Measurements from ENCODE around the gene FBRS.

The FBRS gene

GRCh38 chr16:30697264-30698138 lies 39.3 kb downstream of the FBRS start:
- Histone ChIP-seq H4K91ac (ENCODE audit: low read length) (no peak overlapping the region), H3K4me1 (ENCODE audit: control insufficient read depth, insufficient read depth, low read depth, low read length) (peaks cover 9% of the 10 kb centered on the region), H4K8ac (ENCODE audit: low read length) (peak overlapping the region; percentile 90), H2AK5ac (ENCODE audit: low read length, severe bottlenecking) (no peak overlapping the region), H2AFZ (ENCODE audit: low read depth, low read length) (peak overlapping the region; percentile 78), H3K4me2 (ENCODE audit: low read length, poor library complexity, severe bottlenecking) (peak overlapping the region; percentile 97), H3K4me3 (ENCODE audit: insufficient read depth in 1 of 2, low read depth in 1 of 2, low read length in 2 of 2) (peak overlapping the region; percentile 98 to 99), H2BK5ac (ENCODE audit: low read depth, low read length, poor library complexity, severe bottlenecking) (peak overlapping the region; percentile 91), H3K27ac (ENCODE audit: low read length, poor library complexity, severe bottlenecking) (peak overlapping the region; percentile 73), H3K9ac (ENCODE audit: low read length) (peak overlapping the region; percentile 100), H3K9me3 (ENCODE audit: control insufficient read depth, low read length) (no peaks in the 10 kb centered on the region), H2BK15ac (ENCODE audit: low read depth, poor library complexity, severe bottlenecking) (no peak overlapping the region), H3K18ac (ENCODE audit: low read depth in 1 of 2, low read length in 2 of 2) (peak overlapping the region in 1 of 2 experiments; percentile 79), H3K14ac (ENCODE audit: low read length in 2 of 2) (no peak overlapping the region), H2BK12ac (ENCODE audit: low read length in 2 of 2) (no peak overlapping the region), H3K79me1 (replicated peaks; ENCODE audit: low read length, poor library complexity, severe bottlenecking) (peaks cover 2% of the 10 kb centered on the region), H2BK120ac (ENCODE audit: low read depth, low read length) (no peak overlapping the region), H3K27me3 (ENCODE audit: control insufficient read depth in 1 of 2, insufficient read depth in 1 of 2, low read length in 2 of 2) (no peaks in the 10 kb centered on the region), H3K4ac (ENCODE audit: low read depth in 1 of 2, low read length in 2 of 2) (no peak overlapping the region), H3K23ac (ENCODE audit: low read length in 2 of 2) (no peak overlapping the region), H3K36me3 (ENCODE audit: control insufficient read depth in 1 of 2, insufficient read depth in 2 of 2, low read depth in 1 of 2, low read length in 2 of 2) (peaks cover 14 to 25% of the 10 kb centered on the region in 2 experiments)
- no peak for DNase-seq
- 26% methylated on average over 14 of the region's 26 CpGs for WGBS

- 1% methylated on average over 29 of the region's 76 CpGs for WGBS
- Histone ChIP-seq H3K27me3 (ENCODE audit: control insufficient read depth in 1 of 2, insufficient read depth in 1 of 2, low read length in 2 of 2) (no peaks in the 10 kb centered on the region), H2AK5ac (ENCODE audit: low read length, severe bottlenecking) (peak overlapping the region; percentile 73)
Observed at GRCh38 chr16:30698139-30698815, 40.0 kb downstream of the FBRS start.

GRCh38 chr16:30698816-30699614 lies 40.8 kb downstream of the FBRS start, which contains the start of gene SRCAP:
SRCAP (plus strand) TSS chr16:30699171; CDS start chr16:30700825, 1,654 bp downstream.
- peak within 1 kb of the TSS; percentile 100 for H4K8ac ChIP-seq (ENCODE audit: low read length)
- H3K4me3 ChIP-seq (ENCODE audit: insufficient read depth in 1 of 2, low read depth in 1 of 2, low read length in 2 of 2), result peak within 1 kb of the TSS; percentile 98 to 99
- DNase-seq, result peak; percentile 85
- peak within 1 kb of the TSS; percentile 73 for H2AK5ac ChIP-seq (ENCODE audit: low read length, severe bottlenecking)
- H3K9ac ChIP-seq (ENCODE audit: low read length), result peak within 1 kb of the TSS; percentile 100
- H2AFZ ChIP-seq (ENCODE audit: low read depth, low read length), result peak within 1 kb of the TSS; percentile 83
- H3K4ac ChIP-seq (ENCODE audit: low read depth in 1 of 2, low read length in 2 of 2), result peak within 1 kb of the TSS; percentile 99 to 100
- under 1% methylated on average over 55 of the region's 57 CpGs for WGBS
- H2BK15ac ChIP-seq (ENCODE audit: low read depth, poor library complexity, severe bottlenecking), result peak within 1 kb of the TSS; percentile 100
- H2BK12ac ChIP-seq (ENCODE audit: low read length in 2 of 2), result peak within 1 kb of the TSS in 1 of 2 experiments; percentile 45
- peaks cover 8% of the 10 kb centered on the region for H3K4me1 ChIP-seq (ENCODE audit: control insufficient read depth, insufficient read depth, low read depth, low read length)
- H2BK120ac ChIP-seq (ENCODE audit: low read depth, low read length), result peak within 1 kb of the TSS; percentile 91
- peak within 1 kb of the TSS in 1 of 2 experiments; percentile 99 for H3K23ac ChIP-seq (ENCODE audit: low read length in 2 of 2)
- H3K27ac ChIP-seq (ENCODE audit: low read length, poor library complexity, severe bottlenecking), result peak within 1 kb of the TSS; percentile 100
- no peaks in the 10 kb centered on the region for H3K27me3 ChIP-seq (ENCODE audit: control insufficient read depth in 1 of 2, insufficient read depth in 1 of 2, low read length in 2 of 2)
- peak within 1 kb of the TSS; percentile 81 to 100 for H3K14ac ChIP-seq (ENCODE audit: low read length in 2 of 2)
- peaks cover 6% of the 10 kb centered on the region for H3K79me1 ChIP-seq (replicated peaks; ENCODE audit: low read length, poor library complexity, severe bottlenecking)
- H3K36me3 ChIP-seq (ENCODE audit: control insufficient read depth in 1 of 2, insufficient read depth in 2 of 2, low read depth in 1 of 2, low read length in 2 of 2), result peaks cover 23 to 38% of the 10 kb centered on the region in 2 experiments
- H3K4me2 ChIP-seq (ENCODE audit: low read length, poor library complexity, severe bottlenecking), result peak within 1 kb of the TSS; percentile 94
- H2BK5ac ChIP-seq (ENCODE audit: low read depth, low read length, poor library complexity, severe bottlenecking), result peak within 1 kb of the TSS; percentile 100
- peak within 1 kb of the TSS; percentile 100 for H3K18ac ChIP-seq (ENCODE audit: low read depth in 1 of 2, low read length in 2 of 2)
- peak within 1 kb of the TSS; percentile 100 for H4K91ac ChIP-seq (ENCODE audit: low read length)
- H3K9me3 ChIP-seq (ENCODE audit: control insufficient read depth, low read length), result no peaks in the 10 kb centered on the region

More at GRCh38 chr16:30698139-30698815, 40.0 kb downstream of the FBRS start:
- H3K23ac ChIP-seq (ENCODE audit: low read length in 2 of 2), result peak overlapping the region in 1 of 2 experiments; percentile 99
- peak overlapping the region; percentile 100 for H4K91ac ChIP-seq (ENCODE audit: low read length)
- peak overlapping the region; percentile 99 to 100 for H3K4ac ChIP-seq (ENCODE audit: low read depth in 1 of 2, low read length in 2 of 2)
- peaks cover 21 to 32% of the 10 kb centered on the region in 2 experiments for H3K36me3 ChIP-seq (ENCODE audit: control insufficient read depth in 1 of 2, insufficient read depth in 2 of 2, low read depth in 1 of 2, low read length in 2 of 2)
- H3K14ac ChIP-seq (ENCODE audit: low read length in 2 of 2), result peak overlapping the region; percentile 81 to 100
- peak overlapping the region in 1 of 2 experiments; percentile 45 for H2BK12ac ChIP-seq (ENCODE audit: low read length in 2 of 2)
- H3K18ac ChIP-seq (ENCODE audit: low read depth in 1 of 2, low read length in 2 of 2), result peak overlapping the region; percentile 100
- H3K4me2 ChIP-seq (ENCODE audit: low read length, poor library complexity, severe bottlenecking), result peak overlapping the region; percentile 94
- peak overlapping the region; percentile 98 to 99 for H3K4me3 ChIP-seq (ENCODE audit: insufficient read depth in 1 of 2, low read depth in 1 of 2, low read length in 2 of 2)
- peak overlapping the region; percentile 83 for H2AFZ ChIP-seq (ENCODE audit: low read depth, low read length)
- H3K9me3 ChIP-seq (ENCODE audit: control insufficient read depth, low read length), result no peaks in the 10 kb centered on the region
- H3K4me1 ChIP-seq (ENCODE audit: control insufficient read depth, insufficient read depth, low read depth, low read length), result peaks cover 9% of the 10 kb centered on the region
- H3K27ac ChIP-seq (ENCODE audit: low read length, poor library complexity, severe bottlenecking), result peak overlapping the region; percentile 100
- H4K8ac ChIP-seq (ENCODE audit: low read length), result peak overlapping the region; percentile 100
- H2BK5ac ChIP-seq (ENCODE audit: low read depth, low read length, poor library complexity, severe bottlenecking), result peak overlapping the region; percentile 100
- peak overlapping the region; percentile 100 for H3K9ac ChIP-seq (ENCODE audit: low read length)
- H3K79me1 ChIP-seq (replicated peaks; ENCODE audit: low read length, poor library complexity, severe bottlenecking), result peaks cover 4% of the 10 kb centered on the region
- H2BK15ac ChIP-seq (ENCODE audit: low read depth, poor library complexity, severe bottlenecking), result peak overlapping the region; percentile 100
- peak; percentile 97 for DNase-seq
- H2BK120ac ChIP-seq (ENCODE audit: low read depth, low read length), result peak overlapping the region; percentile 91

Measured in mesenchymal stem cell (in vitro differentiated cells and primary cell).